ENCODE data around the gene ATXN7L1.

Gene ATXN7L1

DNA sequence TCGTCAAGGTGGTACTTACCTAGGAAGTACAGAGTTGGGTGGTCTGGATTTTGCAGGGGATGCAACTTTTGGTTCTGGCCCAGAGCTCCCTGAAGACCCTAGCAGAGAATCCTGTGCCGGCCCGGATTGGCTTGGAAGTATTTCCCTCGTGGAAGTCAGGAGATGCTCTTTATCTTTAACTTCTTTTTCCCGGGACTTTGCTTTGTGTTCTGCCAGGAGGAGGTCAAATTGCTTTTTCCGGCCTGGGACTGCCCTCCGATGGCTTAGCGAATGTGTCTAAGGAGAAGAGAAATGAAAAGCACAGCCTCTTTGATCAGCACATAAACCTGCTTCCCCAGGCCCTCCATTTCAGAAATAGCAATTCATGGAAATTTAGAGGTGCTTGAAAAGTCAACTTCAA is 238.1 kb downstream of the ATXN7L1 start:
- DNase-seq (ENCODE audit: extremely low read depth, low read depth) = no peak
- H3K4me3 ChIP-seq (replicated peaks; ENCODE audit: low read depth, low read length) = no peak overlapping the region
- TF ChIP-seq, protein P1, sequence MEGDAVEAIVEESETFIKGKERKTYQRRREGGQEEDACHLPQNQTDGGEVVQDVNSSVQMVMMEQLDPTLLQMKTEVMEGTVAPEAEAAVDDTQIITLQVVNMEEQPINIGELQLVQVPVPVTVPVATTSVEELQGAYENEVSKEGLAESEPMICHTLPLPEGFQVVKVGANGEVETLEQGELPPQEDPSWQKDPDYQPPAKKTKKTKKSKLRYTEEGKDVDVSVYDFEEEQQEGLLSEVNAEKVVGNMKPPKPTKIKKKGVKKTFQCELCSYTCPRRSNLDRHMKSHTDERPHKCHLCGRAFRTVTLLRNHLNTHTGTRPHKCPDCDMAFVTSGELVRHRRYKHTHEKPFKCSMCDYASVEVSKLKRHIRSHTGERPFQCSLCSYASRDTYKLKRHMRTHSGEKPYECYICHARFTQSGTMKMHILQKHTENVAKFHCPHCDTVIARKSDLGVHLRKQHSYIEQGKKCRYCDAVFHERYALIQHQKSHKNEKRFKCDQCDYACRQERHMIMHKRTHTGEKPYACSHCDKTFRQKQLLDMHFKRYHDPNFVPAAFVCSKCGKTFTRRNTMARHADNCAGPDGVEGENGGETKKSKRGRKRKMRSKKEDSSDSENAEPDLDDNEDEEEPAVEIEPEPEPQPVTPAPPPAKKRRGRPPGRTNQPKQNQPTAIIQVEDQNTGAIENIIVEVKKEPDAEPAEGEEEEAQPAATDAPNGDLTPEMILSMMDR (IDR thresholded peaks at IDR 0.05; ENCODE audit: low read depth, low read length, missing control alignments) = no peak

DNA sequence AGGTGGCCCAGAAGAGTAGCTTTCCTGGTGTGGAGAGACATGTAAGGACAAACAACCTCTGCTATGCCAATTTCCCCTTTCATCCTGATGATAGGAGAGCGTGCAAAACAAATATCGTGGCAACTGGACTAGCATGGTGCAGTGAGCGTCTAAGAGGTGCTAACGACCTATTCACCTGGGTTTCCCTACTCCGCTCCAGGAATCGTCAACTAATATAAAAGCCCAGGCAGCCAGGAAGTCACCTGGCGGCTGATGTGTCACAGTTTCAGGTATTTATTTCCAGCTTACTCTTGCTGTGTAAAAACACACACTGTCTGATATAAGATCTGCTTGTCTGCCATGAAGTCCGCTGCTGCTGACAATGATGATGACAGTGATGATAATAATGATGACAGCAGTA is 238.6 kb downstream of the ATXN7L1 start:
- H3K4me3 ChIP-seq (replicated peaks; ENCODE audit: low read depth, low read length) = no peak overlapping the region
- TF ChIP-seq, protein P1 (IDR thresholded peaks at IDR 0.05; ENCODE audit: low read depth, low read length, missing control alignments) = no peak
- no peak for DNase-seq (ENCODE audit: extremely low read depth, low read depth)

DNA sequence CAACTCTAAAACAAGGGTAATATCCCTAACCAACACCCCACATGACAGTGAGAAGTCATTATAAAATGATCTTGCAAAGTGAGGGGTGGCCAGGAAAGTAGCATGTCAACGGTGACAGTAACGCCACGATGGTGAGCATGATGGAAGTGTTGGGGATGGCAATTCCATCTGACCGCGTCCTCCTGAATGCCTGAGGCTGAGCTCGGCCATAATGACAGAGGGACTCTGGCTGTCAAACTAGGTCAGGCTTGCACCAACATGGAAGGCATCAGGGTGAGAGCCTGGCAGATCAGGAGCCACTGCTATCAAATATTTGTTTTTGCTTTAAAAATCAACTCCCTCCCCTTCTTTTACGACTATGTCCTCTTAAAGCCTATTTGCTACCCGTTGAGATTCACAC is 239.4 kb downstream of the ATXN7L1 start:
- no peak overlapping the region for H3K4me3 ChIP-seq (replicated peaks; ENCODE audit: low read depth, low read length)
- TF ChIP-seq, protein P1 (IDR thresholded peaks at IDR 0.05; ENCODE audit: low read depth, low read length, missing control alignments) = no peak

DNA sequence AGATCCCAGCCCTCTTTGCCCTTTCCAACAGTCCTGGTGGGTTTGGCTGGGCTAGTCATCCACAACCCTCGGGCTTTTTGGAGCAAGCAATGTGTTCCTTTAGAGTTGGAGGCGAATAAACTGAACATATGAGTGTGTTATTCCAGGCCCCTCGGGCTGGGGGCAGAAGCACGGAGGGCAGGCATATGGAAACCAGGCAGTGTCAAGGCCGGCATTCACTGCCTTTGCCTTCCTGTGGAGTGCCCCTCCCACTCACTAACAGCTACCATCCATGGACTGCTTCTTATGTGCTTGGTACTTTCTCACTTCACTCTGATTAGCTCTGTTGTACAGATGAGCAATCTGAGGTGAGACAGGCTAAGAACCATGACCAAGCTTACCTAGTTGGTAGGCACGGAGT is 241.2 kb downstream of the ATXN7L1 start:
- no peak for DNase-seq (ENCODE audit: extremely low read depth, low read depth)
- H3K4me3 ChIP-seq (replicated peaks; ENCODE audit: low read depth, low read length) = no peak overlapping the region

More for the DNA sequence above, 239.4 kb downstream of the ATXN7L1 start:
- no peak for DNase-seq (ENCODE audit: extremely low read depth, low read depth)

DNA sequence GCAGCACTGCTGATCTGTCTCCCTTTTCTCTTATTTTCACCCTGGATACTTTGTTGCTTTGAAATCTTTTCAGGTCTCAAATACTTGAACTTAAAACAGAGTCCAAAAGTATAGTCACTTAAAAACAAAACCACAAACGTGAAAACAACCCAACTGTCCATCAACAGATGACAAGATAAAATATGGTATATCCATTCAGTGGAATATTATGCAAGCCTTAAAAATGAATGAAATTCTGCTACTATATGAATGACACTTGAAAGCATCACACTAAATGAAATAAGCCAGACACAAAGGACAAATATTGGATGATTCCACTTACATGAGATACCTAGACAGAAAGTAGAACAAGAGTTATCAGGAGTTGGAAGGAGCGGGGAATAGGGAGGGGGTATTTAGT is 250.4 kb downstream of the ATXN7L1 start:
- no peak overlapping the region for H3K4me3 ChIP-seq (replicated peaks; ENCODE audit: low read depth, low read length)
- DNase-seq (ENCODE audit: extremely low read depth, low read depth) = no peak

More for the DNA sequence above, 241.2 kb downstream of the ATXN7L1 start:
- TF ChIP-seq, protein P1 (IDR thresholded peaks at IDR 0.05; ENCODE audit: low read depth, low read length, missing control alignments) = no peak

DNA sequence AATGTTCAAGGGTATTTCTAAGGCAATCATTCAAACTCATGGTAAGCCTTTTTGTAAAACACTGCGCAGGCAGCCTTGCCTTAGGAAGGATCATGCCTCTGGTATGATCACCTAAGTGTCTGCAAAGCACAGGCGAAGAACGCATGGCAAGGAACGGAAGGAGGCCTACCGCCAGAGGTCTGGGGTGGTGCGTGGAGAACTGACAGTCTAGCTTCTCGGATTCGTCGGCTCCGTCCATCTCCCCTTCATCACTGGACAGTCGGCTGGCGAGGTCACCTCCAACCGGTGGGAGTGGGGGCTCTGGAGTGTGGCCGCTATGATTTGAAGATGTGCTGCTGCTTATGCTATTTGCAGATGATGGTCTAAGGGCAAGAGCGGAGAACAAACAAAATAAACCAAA is 252.5 kb downstream of the ATXN7L1 start:
- DNase-seq (ENCODE audit: extremely low read depth, low read depth) = no peak
- TF ChIP-seq, protein P1 (IDR thresholded peaks at IDR 0.05; ENCODE audit: low read depth, low read length, missing control alignments) = no peak
- H3K4me3 ChIP-seq (replicated peaks; ENCODE audit: low read depth, low read length) = no peak overlapping the region

More for the DNA sequence above, 250.4 kb downstream of the ATXN7L1 start:
- TF ChIP-seq, protein P1 (IDR thresholded peaks at IDR 0.05; ENCODE audit: low read depth, low read length, missing control alignments) = no peak

DNA sequence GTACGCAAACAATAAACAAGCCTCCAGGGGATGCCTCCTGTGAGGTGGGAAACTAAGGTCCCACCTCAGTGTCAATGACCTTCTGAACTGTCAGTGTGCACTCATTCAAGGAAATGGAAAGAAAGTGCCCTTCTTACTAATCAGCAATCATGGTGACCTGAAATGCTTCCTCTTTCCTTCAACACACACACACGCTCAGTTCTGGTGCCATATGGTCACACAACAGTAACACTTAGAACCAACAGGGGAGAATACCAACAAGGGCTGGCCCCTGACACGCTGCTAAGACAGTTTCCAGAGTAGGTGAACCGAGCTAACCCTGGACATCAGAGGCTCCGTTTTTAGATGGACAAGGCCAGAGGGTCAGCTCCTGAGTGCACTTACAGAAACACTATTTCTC is 253.0 kb downstream of the ATXN7L1 start:
- TF ChIP-seq, protein P1 (IDR thresholded peaks at IDR 0.05; ENCODE audit: low read depth, low read length, missing control alignments) = no peak
- no peak overlapping the region for H3K4me3 ChIP-seq (replicated peaks; ENCODE audit: low read depth, low read length)
- no peak for DNase-seq (ENCODE audit: extremely low read depth, low read depth)

Data from HFF-Myc (cell line).